Measurements from ENCODE around the gene ADRA2B.
"Not testable (repeated sequence)": the region's sequence is repeated elsewhere in the genome, so short reads cannot be mapped to it uniquely, and the experiment has no call there.

Gene ADRA2B

DNA sequence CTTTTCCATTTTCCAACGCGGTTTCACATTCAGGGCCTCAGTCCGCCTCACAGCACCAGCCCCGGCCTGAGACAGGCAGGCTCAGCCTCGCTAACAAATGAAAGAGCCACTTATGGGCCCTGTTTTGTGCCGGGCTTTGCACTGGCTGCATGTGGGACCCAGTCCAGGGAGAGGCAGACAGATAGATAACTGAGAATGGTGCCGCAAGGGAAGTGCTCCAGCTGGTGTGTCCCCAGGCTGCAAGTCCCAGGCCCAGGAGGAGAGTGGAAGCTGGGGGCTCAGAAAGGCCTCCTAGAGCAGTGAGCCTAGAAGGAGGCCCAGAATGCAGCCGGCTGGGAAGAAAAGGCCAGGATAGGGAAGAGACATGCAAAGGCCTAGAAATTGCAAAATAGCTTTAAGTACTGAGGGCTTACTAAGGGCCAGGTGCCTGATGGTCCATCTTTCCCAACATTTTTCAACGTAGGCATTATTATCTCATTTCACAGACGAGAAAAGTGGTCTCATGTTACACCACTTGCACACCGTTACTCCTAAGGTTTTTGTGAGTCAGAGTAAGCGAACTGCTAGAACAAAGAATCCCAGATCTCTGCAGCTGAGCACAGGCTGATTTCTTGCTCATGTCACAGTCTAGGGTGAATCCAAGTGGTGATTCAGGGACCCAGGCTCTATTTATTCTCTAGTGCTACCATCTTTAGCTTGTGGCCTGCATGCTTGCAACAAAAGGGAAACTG lies 26.0 kb downstream of the ADRA2B start:
- no peak for DNase-seq (ENCODE audit: low read depth, low spot score)

DNA sequence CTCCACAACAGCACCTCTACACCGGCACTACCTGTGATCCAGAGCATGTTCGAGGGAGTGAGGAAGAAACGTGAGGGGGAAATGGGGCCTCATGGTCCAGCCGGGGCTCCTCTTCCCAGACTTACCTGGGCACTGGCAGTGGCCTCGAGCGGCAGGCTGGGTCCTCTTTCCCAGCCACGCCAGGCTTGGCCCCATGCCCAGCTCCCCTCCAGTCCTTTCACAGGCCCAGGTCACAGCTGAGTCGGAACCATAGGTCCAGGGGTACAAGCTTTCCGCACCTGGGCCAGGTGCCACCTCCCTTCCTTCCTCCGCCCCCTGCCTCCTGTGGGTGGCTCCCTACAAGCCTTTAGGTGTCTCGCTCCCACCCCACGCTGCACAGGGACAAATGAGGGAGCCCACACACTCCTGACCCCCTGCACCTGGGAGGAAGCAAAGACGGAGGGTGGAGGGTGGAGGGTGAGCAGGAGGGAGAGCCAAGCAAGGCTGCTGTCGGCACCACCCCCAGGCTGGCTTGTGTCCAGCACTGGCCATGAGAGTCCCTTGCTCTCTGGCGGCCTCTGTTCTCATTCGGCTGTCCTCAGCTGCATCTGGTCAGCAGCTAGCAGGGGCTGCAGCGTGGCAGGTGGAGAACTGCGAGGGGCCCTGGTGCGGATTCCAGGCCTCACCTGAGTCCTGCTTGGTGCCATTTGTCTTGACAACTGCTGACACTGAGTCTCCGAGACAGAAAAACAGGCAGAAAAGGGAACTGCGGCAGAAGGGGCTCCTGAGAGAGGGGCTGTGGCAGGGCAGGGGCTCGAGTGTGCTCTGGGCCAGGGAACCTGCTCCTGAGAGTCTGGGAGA lies 26.8 kb downstream of the ADRA2B start:
- no peak for DNase-seq (ENCODE audit: low read depth, low spot score)

DNA sequence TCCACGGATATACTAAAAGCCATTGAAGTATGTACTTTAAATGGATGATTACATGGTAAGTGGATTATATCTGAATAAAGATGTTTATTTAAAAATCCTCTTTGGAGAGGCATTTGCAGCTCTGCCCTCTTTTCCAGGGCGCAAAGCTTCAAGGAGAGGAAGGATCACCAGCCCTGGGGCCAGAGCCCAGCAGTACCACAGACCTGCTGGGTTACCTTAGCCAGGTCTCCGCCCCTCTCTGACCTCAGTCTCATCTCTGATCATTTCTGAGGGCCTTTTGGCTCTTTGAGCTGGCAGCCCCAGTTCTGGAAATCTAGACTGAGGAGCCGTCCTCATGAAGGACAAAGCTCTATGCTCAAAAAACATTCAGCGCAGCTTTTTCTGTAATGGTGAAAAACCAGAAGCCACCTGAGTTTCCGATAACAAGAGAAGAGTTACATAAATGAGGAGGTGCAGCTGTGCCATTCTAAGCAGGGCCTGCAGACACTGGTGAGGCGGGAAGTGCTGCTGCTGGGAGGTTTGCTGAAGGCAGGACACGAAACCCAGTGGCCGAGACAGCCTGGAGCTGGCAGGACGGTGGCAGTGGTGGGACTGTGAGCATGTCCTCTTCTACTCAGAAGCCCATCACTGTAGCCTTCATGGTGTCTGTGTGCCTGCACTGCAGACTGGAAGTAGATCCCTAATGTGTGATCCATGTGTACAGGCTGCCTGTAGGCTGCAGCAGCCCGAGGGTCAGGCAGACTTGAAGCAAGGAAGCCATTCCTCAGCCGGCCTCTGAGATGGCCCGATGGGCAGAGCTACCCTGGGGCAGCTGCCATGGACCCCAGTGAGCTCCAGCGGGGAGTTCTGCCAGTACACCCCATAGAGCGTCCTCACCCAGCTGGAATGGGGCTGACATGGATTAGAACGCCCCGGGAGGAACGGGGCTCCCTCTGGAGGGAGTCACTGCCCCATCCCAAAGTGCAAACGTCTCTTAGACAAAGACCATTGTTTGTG lies 27.7 kb downstream of the ADRA2B start:
- DNase-seq (ENCODE audit: low read depth, low spot score): no peak

DNA sequence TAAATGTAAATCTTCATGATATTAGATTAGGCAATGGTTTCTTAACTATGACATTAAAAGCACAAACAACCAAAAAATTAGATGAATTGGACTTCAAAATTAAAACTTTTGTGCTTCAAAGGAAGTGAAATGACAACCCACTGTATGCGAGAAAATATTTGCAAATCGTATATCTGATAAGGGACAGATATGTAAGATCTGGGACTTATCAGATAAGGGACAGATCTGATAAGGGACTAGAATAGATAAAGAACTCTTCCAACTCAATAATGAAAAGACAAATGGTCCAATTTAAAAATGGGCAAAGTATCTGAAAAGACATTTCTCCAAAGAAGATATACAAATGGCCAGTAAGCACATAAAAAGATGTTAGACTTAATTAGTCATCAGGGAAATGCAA lies 29.2 kb downstream of the ADRA2B start:
- DNase-seq (ENCODE audit: low read depth, low spot score): no peak

DNA sequence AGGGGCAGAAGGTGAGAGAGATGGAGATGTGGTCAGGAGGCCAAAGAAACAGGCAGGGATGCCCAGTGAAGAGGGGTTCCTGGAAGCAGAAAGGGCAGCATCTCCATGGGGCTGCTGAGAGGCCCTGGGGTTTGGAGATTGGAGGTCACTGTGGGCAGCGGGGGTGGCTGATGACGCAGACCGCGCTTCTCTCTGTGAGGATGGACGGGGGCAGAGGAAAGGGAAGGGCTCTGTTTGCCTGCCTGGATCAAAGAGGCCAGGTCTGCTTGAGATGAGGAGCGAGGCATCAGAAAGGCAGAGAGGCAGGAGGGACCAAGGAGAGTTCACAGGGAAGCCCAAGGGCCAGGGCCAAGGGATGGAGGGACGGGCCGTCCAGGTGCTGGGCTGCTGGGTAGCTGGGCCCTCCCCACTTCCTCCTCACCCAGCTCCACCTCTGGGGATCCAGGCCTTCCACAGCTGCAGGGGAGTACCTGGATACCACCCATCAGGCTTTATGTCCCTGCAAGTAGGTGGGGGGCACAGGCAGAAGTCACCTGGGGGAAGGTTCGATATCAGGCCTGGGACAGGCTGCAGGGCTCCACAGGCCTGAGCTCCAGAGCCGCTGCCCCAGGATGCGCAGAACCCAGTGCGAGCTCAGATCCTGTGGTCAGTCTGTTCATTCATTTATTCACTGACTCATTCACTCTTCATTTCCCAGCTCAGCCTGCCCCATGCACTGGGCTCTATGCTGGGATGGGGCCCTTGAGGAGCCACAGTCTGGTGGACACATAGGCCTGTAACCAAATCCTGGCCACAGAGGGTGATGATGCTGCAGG lies 30.6 kb downstream of the ADRA2B start:
- no peak for DNase-seq (ENCODE audit: low read depth, low spot score)

DNA sequence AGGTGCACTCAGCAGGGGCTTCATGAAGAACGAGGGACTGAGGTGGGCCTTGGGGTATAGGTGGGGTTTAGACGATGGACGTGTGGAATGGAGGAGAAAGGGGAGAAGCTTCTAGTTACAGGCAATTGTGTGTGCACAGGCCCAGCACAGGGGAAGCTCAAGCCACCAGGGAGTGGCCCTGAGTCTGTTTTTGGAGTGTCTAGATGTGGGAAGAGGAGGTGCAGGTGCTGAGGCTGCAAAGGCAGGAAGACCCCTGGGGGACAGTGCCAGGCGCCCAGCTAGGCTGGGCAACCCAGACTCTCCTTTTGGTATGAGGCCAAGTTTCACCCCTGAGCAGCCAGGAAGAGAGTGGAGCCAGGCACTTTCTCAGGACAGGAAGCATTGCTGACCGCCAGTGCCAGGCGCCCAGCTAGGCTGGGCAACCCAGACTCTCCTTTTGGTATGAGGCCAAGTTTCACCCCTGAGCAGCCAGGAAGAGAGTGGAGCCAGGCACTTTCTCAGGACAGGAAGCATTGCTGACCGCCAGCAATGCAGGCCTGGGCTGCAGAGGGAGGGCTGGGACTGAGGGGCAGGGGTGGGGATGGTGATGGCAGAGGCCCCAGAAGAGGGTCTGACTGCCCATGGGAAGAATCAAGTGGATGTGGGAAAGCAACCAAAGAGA lies 31.4 kb downstream of the ADRA2B start:
- not testable (repeated sequence) for DNase-seq (ENCODE audit: low read depth, low spot score)

DNA sequence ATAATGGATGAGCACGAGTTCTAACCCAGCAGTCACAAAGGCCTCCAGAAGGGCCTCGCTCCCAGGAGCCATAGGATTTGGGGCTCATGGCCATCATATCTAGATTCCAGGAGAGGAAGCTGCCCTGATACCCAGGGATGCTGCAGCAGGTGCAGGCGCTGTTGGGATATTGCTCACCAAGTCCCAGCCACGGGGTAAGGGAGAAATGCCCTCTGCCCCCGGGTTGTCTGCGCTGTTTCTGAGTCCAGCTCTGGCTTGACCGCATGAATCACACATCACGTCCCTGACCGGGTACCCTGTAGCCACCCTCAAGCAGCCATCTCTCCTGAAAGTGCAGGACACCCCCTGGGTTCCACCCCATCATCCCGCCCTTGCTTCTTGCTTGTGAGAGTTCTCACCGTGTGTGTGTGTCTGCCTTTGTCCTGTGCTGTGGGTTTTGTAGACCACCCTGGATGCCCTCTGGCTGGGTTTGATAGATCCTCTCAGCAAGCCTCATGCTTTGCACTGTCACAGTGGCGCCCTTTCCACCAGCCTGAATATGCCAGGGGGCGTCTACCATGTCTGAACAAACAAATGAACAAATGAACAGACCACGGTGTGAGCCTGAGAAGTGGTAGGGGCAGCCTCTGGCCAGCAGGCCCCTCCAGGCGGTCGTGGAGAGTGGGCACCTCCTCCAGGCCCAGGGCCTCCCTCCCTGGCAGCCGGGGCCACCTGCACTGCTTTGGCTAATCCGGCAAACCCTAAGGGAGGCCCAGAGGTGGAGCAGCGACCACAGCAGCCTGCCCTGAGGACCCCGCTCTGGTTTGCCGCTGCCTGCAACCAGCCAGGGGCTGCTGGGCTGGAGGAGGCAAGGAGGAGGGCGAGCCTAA lies 32.1 kb downstream of the ADRA2B start:
- DNase-seq (ENCODE audit: low read depth, low spot score): no peak

DNA sequence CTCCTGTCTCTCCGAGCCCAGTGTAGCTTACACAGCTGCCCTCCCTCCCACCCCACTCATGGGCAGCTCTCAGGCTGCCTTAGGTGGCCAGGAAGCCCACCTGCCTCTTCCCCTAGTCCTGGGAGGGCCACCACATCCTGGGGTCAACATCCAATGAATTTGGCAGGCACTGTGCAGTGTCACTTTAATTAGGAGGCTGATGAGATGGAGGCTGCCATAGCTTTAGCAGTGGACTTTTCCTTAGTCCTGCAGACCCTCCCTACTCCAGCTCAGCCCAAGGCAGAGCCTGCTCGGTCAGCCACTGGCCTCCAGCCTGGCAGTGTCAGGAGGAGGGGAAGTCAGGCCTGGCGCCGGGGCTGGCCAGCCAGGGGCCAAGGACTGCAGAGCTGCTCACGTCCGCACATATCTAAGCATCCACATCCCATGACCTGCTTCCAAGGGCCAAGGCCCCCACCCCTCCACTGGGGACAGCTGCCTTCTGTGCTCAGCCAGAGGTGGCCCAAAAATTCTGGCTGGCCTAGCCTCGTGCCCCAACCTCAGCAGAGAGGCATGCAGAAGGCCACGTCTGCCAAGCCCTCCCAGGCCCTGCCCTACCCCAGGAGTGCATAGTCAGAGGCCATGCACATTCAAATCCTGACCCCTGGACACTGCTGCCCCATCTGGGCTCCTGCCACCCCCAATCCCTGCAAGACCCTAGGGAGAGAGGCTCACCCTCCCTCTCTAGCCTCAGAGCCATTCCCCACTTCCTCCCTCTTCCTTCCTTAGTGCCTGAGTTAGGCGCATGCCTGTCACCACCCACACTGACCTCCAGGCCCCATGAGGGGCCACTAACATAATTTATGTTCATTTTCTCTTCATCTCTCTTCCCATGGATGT lies 33.1 kb downstream of the ADRA2B start:
- no peak for DNase-seq (ENCODE audit: low read depth, low spot score)

DNA sequence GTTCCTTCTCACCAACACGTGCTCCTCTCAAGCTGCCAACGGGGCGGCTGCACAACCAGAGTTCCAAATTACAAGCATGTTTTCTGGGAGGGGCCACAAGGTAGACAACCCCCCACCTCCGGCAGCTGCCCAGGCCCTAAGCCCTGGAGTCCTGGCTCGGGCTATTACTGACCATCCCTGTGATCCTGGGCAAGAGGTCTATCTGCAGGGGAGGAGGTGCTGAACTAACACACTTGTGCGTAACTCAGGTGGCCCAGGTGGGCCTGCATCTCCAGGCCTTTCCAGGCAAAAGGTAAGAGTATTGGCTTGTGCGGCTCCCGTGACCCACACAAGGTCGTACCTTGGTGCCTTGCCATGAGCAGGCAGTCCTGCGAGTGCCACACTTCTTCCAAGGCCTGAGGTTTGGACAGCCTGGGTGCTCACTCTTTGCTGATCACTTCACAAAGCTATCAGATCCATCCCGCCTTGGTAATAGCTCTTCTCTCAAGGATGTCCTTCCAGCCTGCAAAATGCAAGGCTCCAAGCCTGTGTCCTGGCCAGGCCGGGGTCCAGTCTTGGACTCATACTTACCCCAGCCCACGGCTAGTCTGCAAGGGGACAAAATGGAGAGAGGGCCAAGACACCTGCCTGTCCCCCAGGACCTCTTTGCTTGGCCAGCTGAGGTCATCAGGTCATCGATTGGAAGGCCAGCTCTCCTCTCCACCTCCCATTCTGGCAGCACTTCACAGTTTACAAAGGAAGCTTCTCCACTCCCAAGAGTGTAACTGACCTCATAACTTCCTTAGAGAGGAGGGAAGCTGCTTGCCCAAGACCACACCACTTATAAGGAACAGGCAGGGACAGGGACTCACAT lies 33.9 kb downstream of the ADRA2B start:
- DNase-seq (ENCODE audit: low read depth, low spot score): no peak

DNA sequence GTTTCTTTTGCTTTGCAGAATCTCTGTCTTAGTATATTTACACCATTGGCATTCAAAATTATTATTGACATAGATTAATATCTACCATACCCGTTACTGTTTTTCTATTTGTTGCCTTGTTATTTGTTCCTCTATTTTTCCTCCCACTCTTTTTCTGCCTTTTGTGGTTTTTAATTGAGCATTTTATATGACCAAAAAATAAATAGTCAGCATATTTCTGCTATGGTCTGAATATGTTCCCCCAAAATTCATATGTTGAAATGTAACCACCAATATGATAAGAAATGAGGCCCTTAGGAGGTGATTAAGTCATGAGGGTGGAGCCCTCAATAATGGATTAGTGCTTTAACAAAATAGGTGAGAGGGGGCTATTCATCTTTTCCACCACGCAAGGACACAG lies 35.3 kb downstream of the ADRA2B start:
- DNase-seq (ENCODE audit: low read depth, low spot score): no peak

DNA sequence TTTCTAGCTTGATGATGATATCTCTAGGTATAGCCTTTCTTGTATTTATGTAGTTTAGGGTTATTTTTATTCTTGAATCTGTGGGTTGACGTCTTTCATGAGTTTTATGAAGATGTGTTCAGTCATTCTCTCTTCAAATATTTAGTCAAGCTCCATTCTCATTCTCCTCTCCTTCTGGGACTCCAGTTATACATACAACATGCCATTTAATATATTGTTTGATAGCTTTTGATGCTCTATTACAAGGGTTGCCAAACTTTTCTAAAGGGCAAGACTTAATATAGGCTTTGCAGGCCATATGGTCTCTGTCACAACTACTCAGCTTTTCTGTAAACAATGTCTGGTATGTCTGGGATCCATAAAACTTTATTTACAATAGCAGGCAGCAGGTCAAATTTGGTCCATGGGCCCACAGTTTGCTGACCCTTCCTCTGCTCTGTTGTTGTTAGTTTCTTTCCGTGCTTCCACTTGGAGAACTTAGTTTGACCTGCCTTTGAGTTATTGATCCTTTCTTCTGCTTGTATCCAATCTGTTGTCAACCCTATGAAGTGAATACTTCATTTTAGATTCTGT lies 41.1 kb downstream of the ADRA2B start:
- no peak for DNase-seq (ENCODE audit: low read depth, low spot score)

DNA sequence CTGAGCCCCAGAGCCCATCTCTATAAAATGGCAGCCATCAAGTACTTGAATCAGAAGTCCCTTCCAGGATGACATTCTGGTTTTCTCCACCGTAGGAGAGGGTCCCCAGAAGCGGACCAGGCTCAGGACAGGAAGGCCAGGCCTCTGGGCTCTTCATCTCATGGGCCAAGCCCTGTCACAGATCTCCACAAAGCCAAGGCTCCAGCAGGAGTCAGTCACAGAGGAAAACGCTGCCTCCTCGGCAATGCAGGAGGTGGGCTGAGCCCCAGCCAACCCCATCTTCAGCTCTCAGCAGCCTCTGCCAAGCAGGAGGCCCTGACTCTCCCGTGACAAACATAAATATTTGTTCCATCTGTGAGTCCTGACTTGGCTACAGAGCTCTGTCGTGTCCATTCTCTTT lies 42.2 kb downstream of the ADRA2B start:
- DNase-seq (ENCODE audit: low read depth, low spot score): no peak

DNA sequence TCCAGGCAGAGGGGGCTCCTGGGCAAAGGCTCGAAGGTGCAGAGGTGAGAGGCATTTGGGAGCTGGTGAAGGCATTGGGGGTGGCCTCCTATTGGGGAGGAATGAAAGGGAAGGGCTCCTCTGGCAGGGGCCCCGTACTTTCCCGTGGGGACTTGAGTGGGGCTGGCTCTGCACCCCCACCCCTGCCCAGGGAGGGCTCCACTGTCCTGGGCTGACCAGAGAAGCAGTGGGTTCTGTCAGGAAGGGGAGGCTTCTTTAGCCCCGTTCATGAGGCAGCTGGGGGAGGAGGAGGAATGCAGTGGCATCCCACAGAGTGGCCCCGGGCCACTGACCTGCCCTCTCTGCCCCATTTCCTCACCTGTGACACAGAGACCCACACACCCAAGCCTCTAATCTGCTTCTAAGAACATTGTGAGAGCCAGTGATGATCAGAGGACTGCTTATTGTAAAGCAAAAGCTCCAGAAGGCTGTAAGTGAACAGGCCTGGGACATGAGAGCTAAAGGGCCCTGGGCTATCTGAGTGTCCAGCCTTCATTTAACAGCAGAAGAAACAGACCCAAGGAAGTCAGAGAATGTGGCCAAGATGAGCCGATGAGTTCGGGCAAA lies 43.1 kb downstream of the ADRA2B start:
- DNase-seq (ENCODE audit: low read depth, low spot score): no peak

DNA sequence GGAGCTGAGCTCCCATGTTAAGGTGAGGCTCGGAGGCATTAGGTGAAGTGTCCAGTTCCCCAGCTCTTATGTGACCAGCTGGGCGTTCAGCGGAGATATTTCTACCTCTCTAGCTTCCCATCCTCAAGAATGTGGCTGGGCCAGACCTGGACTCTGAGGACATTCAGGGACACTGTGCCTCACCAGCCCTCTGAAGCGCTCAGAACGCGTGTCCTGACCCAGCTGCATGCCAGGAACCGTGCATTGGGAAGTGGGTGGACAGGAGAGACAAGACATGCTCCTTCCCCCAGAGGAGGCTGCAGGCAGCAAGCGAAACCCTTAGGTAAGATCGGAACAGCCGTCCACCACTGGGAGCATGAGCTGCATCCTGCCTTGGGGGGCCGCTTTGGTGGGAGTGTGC lies 43.6 kb downstream of the ADRA2B start:
- DNase-seq (ENCODE audit: low read depth, low spot score): no peak

DNA sequence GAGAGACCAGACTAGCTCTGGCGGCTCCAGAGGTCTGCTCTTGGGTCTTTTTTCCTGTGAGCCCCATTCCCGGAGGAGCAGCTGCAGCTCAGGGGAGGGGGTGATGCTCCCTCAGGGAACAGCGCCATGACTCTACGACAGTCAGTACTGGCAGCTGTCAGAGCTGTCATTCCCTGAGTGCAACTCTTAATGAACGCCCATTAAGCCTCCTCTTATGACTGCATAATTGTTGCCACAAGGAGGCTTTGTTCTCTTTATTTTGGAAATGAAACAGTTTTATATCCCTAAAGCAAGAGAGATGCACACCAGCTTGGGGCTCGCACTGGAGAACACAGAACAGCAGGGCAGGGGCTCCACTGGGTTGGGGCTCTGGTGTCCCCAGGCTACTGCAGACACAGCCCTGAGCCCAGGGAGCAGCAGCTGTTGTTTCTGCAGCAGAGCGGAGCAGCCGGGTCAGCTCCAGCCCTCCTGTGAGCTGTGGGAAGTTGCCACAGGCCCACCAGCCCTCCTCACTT lies 44.3 kb downstream of the ADRA2B start:
- DNase-seq (ENCODE audit: low read depth, low spot score): not testable (repeated sequence)

Data from activated naive CD8-positive, alpha-beta T cell treated with anti-CD3 and anti-CD28 coated beads, Interleukin-2, amount 50 U/mL, for 16 hours (primary cell).